Panc1 (cell line): ENCODE data around the gene BTG1. TPM values are rescaled to one million over a fixed set of nuclear protein-coding genes. Genes with fewer than 3 reads are reported as not detected.
A peak's percentile ranks its signal among the peaks of the same experiment; 100 is the strongest.

Experiments used
- ATAC-seq: fragments of 200-7000 bp; cut with Tn5 transposase; 2 replicates; pipeline ENCODE4 v1.9.1; 2020; ENCODE audit warnings: mild to moderate bottlenecking, moderate library complexity
- BruUV-seq: library from RNA; stranded (reverse); fragments of 400-500 nt; replicated peaks from 2 replicates; lab custom pipeline; 2021; lab: Mats Ljungman, UMichigan
- CTCF ChIA-PET: fragments of 300-600 bp; sonication (Branson Sonifier 250); formaldehyde crosslinking; loops from one replicate; lab custom pipeline; 2022; ENCODE audit warnings: antibody characterized with exemption; lab: Charles Lee
- POLR2A ChIA-PET: fragments of 300-600 bp; sonication (Branson Sonifier 250); formaldehyde crosslinking; loops from one replicate; lab custom pipeline; 2022; ENCODE audit warnings: antibody characterized with exemption; lab: Charles Lee
- DNase-seq: peaks from one replicate; pipeline ENCODE4 v3.0.0-alpha.2; 2010; ENCODE audit warnings: low read depth, low spot score
- H3K27ac ChIP-seq: 2 replicates; pipeline ENCODE4 v1.5.1; 2011; ENCODE audit warnings: mild to moderate bottlenecking, low read length, inconsistent platforms
- H3K27me3 ChIP-seq: fragments of 200-500 bp; sonication (Bioruptor generic); 2 replicates; pipeline ENCODE4 v1.6.0; 2014; ENCODE audit warnings: low read length, inconsistent platforms; ENCODE audit not compliant: control insufficient read depth, insufficient read depth
- H3K36me3 ChIP-seq: fragments of 200-500 bp; sonication (Bioruptor generic); 2 replicates; pipeline ENCODE4 v1.5.1; 2014; ENCODE audit warnings: inconsistent platforms, mild to moderate bottlenecking, low read length, moderate library complexity; ENCODE audit not compliant: control insufficient read depth, insufficient read depth
- H3K4me1 ChIP-seq: 2 replicates; pipeline ENCODE4 v1.5.1; 2011; ENCODE audit warnings: inconsistent platforms, mild to moderate bottlenecking, low read length, moderate library complexity; ENCODE audit not compliant: control insufficient read depth, insufficient read depth
- H3K4me3 ChIP-seq, 2 experiments: 2 replicates each; pipeline ENCODE4 v1.5.1; 2011 to 2012; ENCODE audit warnings: low read depth in 2 of 2, low read length in 2 of 2, mild to moderate bottlenecking in 2 of 2, inconsistent platforms in 1 of 2, moderate library complexity in 1 of 2
- H3K9me3 ChIP-seq: fragments of 200-500 bp; sonication (Bioruptor generic); 2 replicates; pipeline ENCODE4 v1.5.1; 2014; ENCODE audit warnings: low read depth, mild to moderate bottlenecking, inconsistent platforms, low read length, moderate library complexity; ENCODE audit not compliant: control insufficient read depth, insufficient read depth
- CTCF ChIP-seq: fragments of 450-650 bp; IDR thresholded peaks from 2 replicates; pipeline ENCODE4 v1.5.1; 2017; ENCODE audit warnings: mild to moderate bottlenecking
- POLR2AphosphoS5 ChIP-seq: IDR thresholded peaks from 2 replicates; pipeline ENCODE4 v1.6.1; 2012; ENCODE audit warnings: mild to moderate bottlenecking, low read depth, low read length, moderate library complexity
- REST ChIP-seq, 2 experiments: IDR thresholded peaks; 2 replicates each; pipeline ENCODE4 v1.6.1; 2011 to 2012; ENCODE audit warnings: low read depth in 2 of 2, control low read depth in 1 of 2, low read length in 1 of 2, mild to moderate bottlenecking in 1 of 2, moderate library complexity in 1 of 2; ENCODE audit not compliant: insufficient read depth in 1 of 2
- SIN3A ChIP-seq: IDR thresholded peaks from 2 replicates; pipeline ENCODE4 v1.6.1; 2012; ENCODE audit warnings: low read depth, mild to moderate bottlenecking, low read length, moderate library complexity, borderline replicate concordance; ENCODE audit not compliant: insufficient read depth
- TCF7L2 ChIP-seq: IDR thresholded peaks from 2 replicates; pipeline ENCODE4 v1.6.1; 2011; ENCODE audit warnings: mild to moderate bottlenecking, low read depth, low read length, inconsistent platforms
- in situ Hi-C: cut with HindIII; loops from 2 replicates; pipeline ENCODE4 v1.10.0; 2016; ENCODE audit warnings: low sequenced_read_pairs, low pct_unique_long_range_greater_than_20kb
- intact Hi-C: fragments of 100-400 bp; cut with micrococcal nuclease; formaldehyde crosslinking; loops from one replicate; pipeline ENCODE4 v1.10.0; 2022; ENCODE audit not compliant: unreplicated experiment
- total RNA-seq: library from RNA; stranded (reverse); gene quantifications from one replicate; pipeline ENCODE4 v1.2.1, GENCODE V29; 2021; ENCODE audit not compliant: unreplicated experiment

BTG1 gene
- total RNA-seq, 1 experiment from 2014 or later = 50.0 TPM

- POLR2A ChIA-PET = no interaction called here
These were observed 4.6 kb downstream of the BTG1 start for GRCh38 chr12:92140896-92141536.

GRCh38 chr12:92140156-92140555, 5.5 kb downstream of the BTG1 start:
- peak overlapping the region; percentile 85 for H3K27ac ChIP-seq
- TF ChIP-seq REST (IDR thresholded peaks at IDR 0.05; ENCODE audit: insufficient read depth in 1 of 2, low read depth in 2 of 2, low read length in 1 of 2) = no peak
- no peak for TF ChIP-seq CTCF
- no peak for TF ChIP-seq TCF7L2
- TF ChIP-seq SIN3A = no peak
- no peak for TF ChIP-seq POLR2AphosphoS5
- in situ Hi-C loops (no loop called here), intact Hi-C loops (loop anchor here (10.0 kb wide), 1 partner anchor 135 kb away; no protein-coding TSS in a partner anchor)
- H3K9me3 ChIP-seq = no peaks in the 10 kb centered on the region
- H3K27me3 ChIP-seq = no peaks in the 10 kb centered on the region
- ATAC-seq (no peak), DNase-seq (no peak)
- peak overlapping the region; percentile 78 to 86 for H3K4me3 ChIP-seq
- peaks cover 77% of the 10 kb centered on the region for H3K4me1 ChIP-seq
- CTCF ChIA-PET = no interaction called here
- POLR2A ChIA-PET = no interaction called here
- BruUV-seq = no TSS peak
- H3K36me3 ChIP-seq = peaks cover 21% of the 10 kb centered on the region

More at GRCh38 chr12:92140896-92141536, 4.6 kb downstream of the BTG1 start:
- BruUV-seq = no TSS peak
- Histone ChIP-seq H3K4me3 (peak overlapping the region; percentile 78 to 86), H3K27me3 (no peaks in the 10 kb centered on the region), H3K4me1 (peaks cover 69% of the 10 kb centered on the region), H3K36me3 (peaks cover 21% of the 10 kb centered on the region), H3K9me3 (no peaks in the 10 kb centered on the region), H3K27ac (peak overlapping the region; percentile 85)
- TF ChIP-seq POLR2AphosphoS5 = no peak
- peak; percentile 24; the same call in 1 of the 2 replicates for TF ChIP-seq TCF7L2
- CTCF ChIA-PET = no interaction called here
- in situ Hi-C loops = no loop called here
- ATAC-seq (no peak), DNase-seq (no peak)
- intact Hi-C loops = loop anchor here (10.0 kb wide), 1 partner anchor 136 kb away; no protein-coding TSS in a partner anchor

- POLR2A ChIA-PET = no interaction called here
- intact Hi-C loops = loop anchor here (2.0 to 10.0 kb wide), 3 partner anchors 135 to 565 kb away; no protein-coding TSS in a partner anchor
- ATAC-seq = no peak
These were observed 6.0 kb downstream of the BTG1 start for GRCh38 chr12:92139634-92140150.

More at GRCh38 chr12:92139634-92140150, 6.0 kb downstream of the BTG1 start:
- Histone ChIP-seq H3K4me3 (peak overlapping the region; percentile 78 to 86), H3K9me3 (no peaks in the 10 kb centered on the region), H3K4me1 (peaks cover 82% of the 10 kb centered on the region), H3K27ac (peak overlapping the region; percentile 85), H3K27me3 (no peaks in the 10 kb centered on the region), H3K36me3 (peaks cover 21% of the 10 kb centered on the region)
- CTCF ChIA-PET = no interaction called here
- no TSS peak for BruUV-seq
- TF ChIP-seq POLR2AphosphoS5 (no peak), SIN3A (no peak), TCF7L2 (no peak), CTCF (no peak), REST (IDR thresholded peaks at IDR 0.05; ENCODE audit: insufficient read depth in 1 of 2, low read depth in 2 of 2, low read length in 1 of 2) (no peak)
- in situ Hi-C loops = no loop called here
- no peak for DNase-seq
